HG02588 (cell line): Measurements from ENCODE around the gene COL6A3.
"Not testable (repeated sequence)": the region's sequence is repeated elsewhere in the genome, so short reads cannot be mapped to it uniquely, and the experiment has no call there.

Experiments used
- ATAC-seq: cut with Tn5 transposase; IDR thresholded peaks from one replicate; pipeline ENCODE4 v1.9.1; 2021; ENCODE audit warnings: mild to moderate bottlenecking, moderate library complexity; ENCODE audit not compliant: unreplicated experiment

Gene COL6A3

GRCh38 chr2:237321746-237322145 lies 92.2 kb downstream of the COL6A3 start:
- ATAC-seq, result no peak

GRCh38 chr2:237320801-237321560 lies 93.0 kb downstream of the COL6A3 start:
- ATAC-seq, result no peak

GRCh38 chr2:237319887-237320286 lies 94.1 kb downstream of the COL6A3 start:
- no peak for ATAC-seq

- ATAC-seq, result no peak
Measured at GRCh38 chr2:237319086-237319820, 94.7 kb downstream of the COL6A3 start.

- ATAC-seq, result no peak
Measured at GRCh38 chr2:237316339-237316738, 97.6 kb downstream of the COL6A3 start.

GRCh38 chr2:237315829-237316225 lies 98.1 kb downstream of the COL6A3 start:
- ATAC-seq, result no peak

- ATAC-seq, result no peak
Measured at GRCh38 chr2:237315170-237315828, 98.7 kb downstream of the COL6A3 start.

- ATAC-seq, result no peak
Measured at GRCh38 chr2:237314681-237315080, 99.3 kb downstream of the COL6A3 start.

GRCh38 chr2:237314198-237314597 lies 99.8 kb downstream of the COL6A3 start:
- no peak for ATAC-seq

GRCh38 chr2:237312021-237312755 lies 101.8 kb downstream of the COL6A3 start:
- no peak for ATAC-seq

- ATAC-seq, result no peak
Measured at GRCh38 chr2:237310515-237311114, 103.3 kb downstream of the COL6A3 start.

- ATAC-seq, result no peak
Measured at GRCh38 chr2:237309416-237309815, 104.5 kb downstream of the COL6A3 start.

- no peak for ATAC-seq
Measured at GRCh38 chr2:237309011-237309410, 105.0 kb downstream of the COL6A3 start.

- ATAC-seq, result no peak
Measured at GRCh38 chr2:237307474-237307873, 106.5 kb downstream of the COL6A3 start.

GRCh38 chr2:237306787-237307170 lies 107.2 kb downstream of the COL6A3 start:
- no peak for ATAC-seq

GRCh38 chr2:237306083-237306786 lies 107.7 kb downstream of the COL6A3 start:
- ATAC-seq, result no peak

- no peak for ATAC-seq
Measured at GRCh38 chr2:237305579-237305978, 108.4 kb downstream of the COL6A3 start.

GRCh38 chr2:237304763-237305514 lies 109.0 kb downstream of the COL6A3 start:
- no peak for ATAC-seq

- not testable (repeated sequence) for ATAC-seq
Measured at GRCh38 chr2:237303244-237303643, 110.7 kb downstream of the COL6A3 start.
